Transverse colon (tissue), 4 donors: ENCODE measurements around the gene DTX1. TPM values are rescaled to one million over a fixed set of nuclear protein-coding genes. Genes with fewer than 3 reads are reported as not detected.

Experiments
- DNase-seq: peaks from one replicate; pipeline ENCODE4 v3.0.0-alpha.2; 2019
- H3K27ac ChIP-seq, 4 donors: fragments of 200-600 bp; sonication (generic); 2 replicates each; pipeline ENCODE4 v1.5.1; 2016 to 2018; ENCODE audit warnings: inconsistent platforms in 4 of 4
- H3K27me3 ChIP-seq: fragments of 200-600 bp; sonication (generic); 2 replicates; pipeline ENCODE4 v1.5.1; 2017; ENCODE audit warnings: inconsistent platforms
- H3K36me3 ChIP-seq, 4 donors: fragments of 200-600 bp; sonication (generic); 2 replicates each; pipeline ENCODE4 v1.5.1; 2017 to 2019; ENCODE audit warnings: inconsistent platforms in 4 of 4
- H3K4me1 ChIP-seq, 4 donors: fragments of 200-600 bp; sonication (generic); 2 replicates each; pipeline ENCODE4 v1.5.1; 2017 to 2020; ENCODE audit warnings: inconsistent platforms in 4 of 4
- H3K4me3 ChIP-seq, 4 donors: fragments of 200-600 bp; sonication (generic); 1 replicate in 1 of 4; 2 replicates in 3 of 4; pipeline versions ENCODE4 v1.5.1 to v1.6.1; 2017 to 2019; ENCODE audit warnings: inconsistent platforms in 4 of 4
- H3K9me3 ChIP-seq, 2 donors: fragments of 200-600 bp; sonication (generic); 2 replicates each; pipeline ENCODE4 v1.5.1; 2017 to 2019; ENCODE audit warnings: inconsistent platforms in 2 of 2
- CTCF ChIP-seq, 5 experiments: fragments of 200-600 bp in 3 of 5; fragments of 450-650 bp in 2 of 5; sonication (generic) in 3 of 5; IDR thresholded peaks; 1 replicate in 2 of 5; 2 replicates in 3 of 5; pipeline ENCODE4 v1.5.1; 2016 to 2017; ENCODE audit warnings: antibody characterized with exemption in 5 of 5, inconsistent platforms in 3 of 5, mild to moderate bottlenecking in 2 of 5, moderate library complexity in 1 of 5
- EP300 ChIP-seq: sonication (generic); formaldehyde crosslinking; IDR thresholded peaks from one replicate; pipeline ENCODE4 v1.6.1; 2017; ENCODE audit warnings: antibody characterized with exemption, low read depth
- POLR2A ChIP-seq: fragments of 450-650 bp; IDR thresholded peaks from one replicate; pipeline ENCODE4 v1.6.1; 2016; ENCODE audit warnings: antibody characterized with exemption, mild to moderate bottlenecking, moderate library complexity
- POLR2AphosphoS5 ChIP-seq, 3 donors: sonication (generic); formaldehyde crosslinking; IDR thresholded peaks; one replicate each; pipeline ENCODE4 v1.6.1; 2016; ENCODE audit warnings: antibody characterized with exemption in 3 of 3
- WGBS, 2 donors: methylation state at CpG; one replicate each; pipeline ENCODE4 v1.1.5; 2018; ENCODE audit warnings: low coverage in 1 of 2; 5-methylcytosine and 5-hydroxymethylcytosine counted together
- in situ Hi-C, 4 donors: fragments of 200-750 bp; cut with MboI; loops; one replicate each; pipeline versions ENCODE4 v1.15.0 to v1.15.1; 2017; ENCODE audit warnings: low sequenced_read_pairs in 3 of 4, low pct_ligation_motif_present in 1 of 4, low pct_unique_long_range_greater_than_20kb in 1 of 4
- intact Hi-C: fragments of 100-400 bp; cut with DNase I; formaldehyde crosslinking; loops from one replicate; pipeline ENCODE4 v1.15.1; 2023; ENCODE audit warnings: low total_unique reads
- total RNA-seq, 4 donors: library from RNA; depleted of rRNA; stranded (reverse); fragments of >200 nt; gene quantifications; one replicate each; pipeline ENCODE4 v1.1.0, GENCODE V29; 2016

Gene DTX1
- 1 to 10 TPM in 3 of 4 donors, under 1 TPM in 1; 1.00 to 4.3 (median 3.0) TPM for total RNA-seq

DNA sequence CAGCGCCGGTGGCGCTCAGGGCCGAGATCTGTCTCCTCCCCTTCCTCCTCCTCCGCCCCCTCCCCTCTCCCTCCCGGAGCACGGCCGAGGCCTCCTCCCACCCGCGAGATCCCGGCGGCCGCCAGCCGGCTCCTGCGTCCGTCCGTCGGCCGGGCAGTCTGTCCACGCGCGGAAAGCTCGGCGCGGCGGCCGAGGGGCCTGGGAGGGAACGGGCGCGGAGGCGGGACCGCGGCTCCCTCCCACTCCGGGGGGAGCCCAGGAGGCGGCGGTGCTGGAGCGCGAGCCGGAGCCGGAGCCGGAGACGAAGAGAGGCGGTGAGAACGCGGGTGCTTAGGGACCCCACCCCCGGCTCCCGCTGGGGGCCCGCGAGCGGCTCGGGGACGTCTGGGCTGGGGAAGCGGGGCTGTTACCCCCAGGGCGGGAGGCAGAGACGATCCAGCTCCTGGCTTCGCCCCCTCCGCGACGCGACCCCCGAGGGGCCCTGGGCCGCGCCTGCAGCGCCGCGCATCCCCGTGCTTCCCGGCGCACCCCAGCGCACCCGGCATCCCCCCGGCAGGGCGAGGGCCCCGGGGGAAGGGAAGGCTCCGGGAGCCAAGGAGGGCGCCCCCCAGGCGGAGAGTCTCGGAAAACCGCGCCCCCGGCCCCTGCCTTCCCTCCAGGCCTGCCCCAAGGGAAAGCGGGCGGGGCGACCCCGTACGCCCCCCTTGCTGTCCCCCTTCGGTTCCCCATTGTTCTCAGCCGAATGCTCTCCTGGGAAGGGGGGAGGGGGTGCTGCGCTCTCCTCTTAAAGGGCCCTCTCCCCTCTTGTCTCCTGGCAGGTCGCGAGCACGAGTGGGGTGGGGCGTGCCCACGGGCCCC, at the start of gene DTX1:
Gene DTX1, plus strand, starts transcription at position 100 of the 858 bp plus-strand sequence. CDS start 1,463 bp downstream, outside the sequence.
- Histone ChIP-seq H3K4me3 (peak within 1 kb of the TSS; percentile 3 to 56 (median 34)), H3K27me3 (peaks cover 48% of the 10 kb centered on the region)
- in situ Hi-C loops, result no loop called here

DNA sequence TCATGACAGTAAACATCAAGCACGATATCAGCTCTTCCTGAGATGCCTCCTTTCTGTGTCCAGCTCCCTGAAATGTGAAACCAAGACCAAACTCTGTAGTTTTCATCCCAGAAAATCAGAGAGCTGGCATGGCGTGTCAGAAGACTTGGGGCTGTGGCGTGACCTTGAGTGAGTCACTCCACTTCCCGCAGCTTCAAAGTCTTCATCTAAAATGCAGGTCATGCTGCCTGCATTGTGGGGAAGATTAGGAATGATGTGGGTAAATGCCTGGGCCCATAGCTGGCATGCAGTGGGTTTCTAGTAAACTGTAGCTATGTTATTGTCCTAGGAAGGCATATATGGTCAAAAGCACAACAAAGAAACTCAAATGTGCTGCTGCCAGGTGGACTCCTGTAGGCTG, 49.4 kb upstream of the DTX1 start:
- WGBS, 2 donors, result 92% methylated on average over 4 of the region's 4 CpGs; no CpG with 5 or more reads in 1 of the 2 donors
- intact Hi-C loops, result no loop called here
- peaks cover 0 to 13% (median 0%) of the 10 kb centered on the region in 4 donors for H3K36me3 ChIP-seq
- no peak overlapping the region for H3K27ac ChIP-seq
- no peak for DNase-seq
- H3K9me3 ChIP-seq, result peaks cover 0 to 5% of the 10 kb centered on the region in 2 donors
- no peaks in the 10 kb centered on the region for H3K4me1 ChIP-seq
- no peak overlapping the region for H3K4me3 ChIP-seq
- H3K27me3 ChIP-seq, result no peaks in the 10 kb centered on the region
- TF ChIP-seq POLR2AphosphoS5 (IDR thresholded peaks at IDR 0.05) (no peak), POLR2A (no peak), CTCF (IDR thresholded peaks at IDR 0.05) (no peak), EP300 (no peak)
- in situ Hi-C loops, result no loop called here

More for the DNA sequence above, at the start of gene DTX1:
- H3K27ac ChIP-seq, result no peak within 1 kb of the TSS
- intact Hi-C loops, result loop anchor here (10.0 kb wide), 1 partner anchor 108 kb away; no protein-coding TSS in a partner anchor
- H3K4me1 ChIP-seq, result peaks cover 0 to 15% (median 12%) of the 10 kb centered on the region in 4 donors
- 2% methylated on average over 55 of the region's 94 CpGs; no CpG with 5 or more reads in 1 of the 2 donors for WGBS, 2 donors
- H3K36me3 ChIP-seq, result no peaks in the 10 kb centered on the region
- H3K9me3 ChIP-seq, result no peaks in the 10 kb centered on the region
- no peak for TF ChIP-seq CTCF (IDR thresholded peaks at IDR 0.05)
- TF ChIP-seq POLR2AphosphoS5 (IDR thresholded peaks at IDR 0.05), result no peak
- no peak for TF ChIP-seq POLR2A
- no peak for TF ChIP-seq EP300
- no peak for DNase-seq

GRCh38 chr12:113010701-113011100, 45.8 kb upstream of the DTX1 start:
- Histone ChIP-seq H3K27me3 (no peaks in the 10 kb centered on the region), H3K4me1 (no peaks in the 10 kb centered on the region), H3K27ac (no peak overlapping the region), H3K4me3 (no peak overlapping the region), H3K9me3 (peaks cover 0 to 5% of the 10 kb centered on the region in 2 donors), H3K36me3 (peaks cover 0 to 13% (median 0%) of the 10 kb centered on the region in 4 donors)
- intact Hi-C loops (no loop called here), in situ Hi-C loops (no loop called here)
- TF ChIP-seq CTCF (IDR thresholded peaks at IDR 0.05) (no peak), EP300 (no peak), POLR2AphosphoS5 (IDR thresholded peaks at IDR 0.05) (no peak), POLR2A (no peak)
- 60 to 86% methylated on average over 1 to 2 of the region's 2 CpGs for WGBS, 2 donors
- DNase-seq, result no peak

GRCh38 chr12:113014565-113014964, 42.0 kb upstream of the DTX1 start:
- Histone ChIP-seq H3K4me3 (no peak overlapping the region), H3K4me1 (no peaks in the 10 kb centered on the region), H3K9me3 (peaks cover 0 to 5% of the 10 kb centered on the region in 2 donors), H3K27ac (no peak overlapping the region), H3K27me3 (no peaks in the 10 kb centered on the region), H3K36me3 (peaks cover 0 to 8% (median 0%) of the 10 kb centered on the region in 4 donors)
- WGBS, 2 donors, result 77 to 80% methylated on average over 1 to 9 of the region's 9 CpGs
- in situ Hi-C loops (no loop called here), intact Hi-C loops (no loop called here)
- no peak for TF ChIP-seq EP300
- no peak for TF ChIP-seq POLR2AphosphoS5 (IDR thresholded peaks at IDR 0.05)
- no peak for TF ChIP-seq CTCF (IDR thresholded peaks at IDR 0.05)
- TF ChIP-seq POLR2A, result no peak
- DNase-seq, result no peak
